GM13977 (cell line): ENCODE data around the gene TRIM28.

Source experiments
- DNase-seq: peaks from one replicate; pipeline ENCODE4 v3.0.0; 2012; ENCODE audit warnings: low spot score
- in situ Hi-C: fragments of 300-500 bp; cut with MboI; formaldehyde crosslinking; loops from one replicate; pipeline ENCODE4 v1.12.0; 2022; ENCODE audit warnings: low sequenced_read_pairs, low pct_unique_long_range_greater_than_20kb, mixed read lengths, inconsistent platforms; ENCODE audit not compliant: unreplicated experiment
- TF ChIP-seq, protein P1 (sequence below): IDR thresholded peaks from 2 replicates; pipeline ENCODE4 v1.5.1; 2012; ENCODE audit warnings: mild to moderate bottlenecking, control low read depth; ENCODE audit not compliant: insufficient read depth; ENCODE audit errors: extremely low read depth, missing control alignments

The TRIM28 gene

DNA sequence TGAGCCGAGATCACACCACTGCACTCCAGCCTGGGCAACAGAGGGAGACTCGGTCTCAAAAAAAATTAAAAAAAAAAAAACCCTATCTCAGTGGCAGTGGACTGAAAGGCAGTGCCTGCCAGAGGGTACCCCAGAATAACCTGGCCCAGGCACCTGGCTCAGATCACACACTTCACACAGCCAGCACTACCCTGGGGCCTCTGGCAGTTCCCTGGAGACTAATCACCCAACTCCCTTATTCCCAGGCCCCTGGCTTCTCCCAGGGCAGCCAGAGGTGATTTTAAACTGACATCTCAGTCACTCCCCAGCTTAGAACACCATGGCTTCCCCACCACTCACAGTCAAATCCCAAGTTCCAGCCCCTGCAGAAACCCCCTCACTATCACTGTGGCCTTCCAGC is 28.6 kb upstream of the TRIM28 start:
- TF ChIP-seq, protein P1, sequence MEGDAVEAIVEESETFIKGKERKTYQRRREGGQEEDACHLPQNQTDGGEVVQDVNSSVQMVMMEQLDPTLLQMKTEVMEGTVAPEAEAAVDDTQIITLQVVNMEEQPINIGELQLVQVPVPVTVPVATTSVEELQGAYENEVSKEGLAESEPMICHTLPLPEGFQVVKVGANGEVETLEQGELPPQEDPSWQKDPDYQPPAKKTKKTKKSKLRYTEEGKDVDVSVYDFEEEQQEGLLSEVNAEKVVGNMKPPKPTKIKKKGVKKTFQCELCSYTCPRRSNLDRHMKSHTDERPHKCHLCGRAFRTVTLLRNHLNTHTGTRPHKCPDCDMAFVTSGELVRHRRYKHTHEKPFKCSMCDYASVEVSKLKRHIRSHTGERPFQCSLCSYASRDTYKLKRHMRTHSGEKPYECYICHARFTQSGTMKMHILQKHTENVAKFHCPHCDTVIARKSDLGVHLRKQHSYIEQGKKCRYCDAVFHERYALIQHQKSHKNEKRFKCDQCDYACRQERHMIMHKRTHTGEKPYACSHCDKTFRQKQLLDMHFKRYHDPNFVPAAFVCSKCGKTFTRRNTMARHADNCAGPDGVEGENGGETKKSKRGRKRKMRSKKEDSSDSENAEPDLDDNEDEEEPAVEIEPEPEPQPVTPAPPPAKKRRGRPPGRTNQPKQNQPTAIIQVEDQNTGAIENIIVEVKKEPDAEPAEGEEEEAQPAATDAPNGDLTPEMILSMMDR: no peak

DNA sequence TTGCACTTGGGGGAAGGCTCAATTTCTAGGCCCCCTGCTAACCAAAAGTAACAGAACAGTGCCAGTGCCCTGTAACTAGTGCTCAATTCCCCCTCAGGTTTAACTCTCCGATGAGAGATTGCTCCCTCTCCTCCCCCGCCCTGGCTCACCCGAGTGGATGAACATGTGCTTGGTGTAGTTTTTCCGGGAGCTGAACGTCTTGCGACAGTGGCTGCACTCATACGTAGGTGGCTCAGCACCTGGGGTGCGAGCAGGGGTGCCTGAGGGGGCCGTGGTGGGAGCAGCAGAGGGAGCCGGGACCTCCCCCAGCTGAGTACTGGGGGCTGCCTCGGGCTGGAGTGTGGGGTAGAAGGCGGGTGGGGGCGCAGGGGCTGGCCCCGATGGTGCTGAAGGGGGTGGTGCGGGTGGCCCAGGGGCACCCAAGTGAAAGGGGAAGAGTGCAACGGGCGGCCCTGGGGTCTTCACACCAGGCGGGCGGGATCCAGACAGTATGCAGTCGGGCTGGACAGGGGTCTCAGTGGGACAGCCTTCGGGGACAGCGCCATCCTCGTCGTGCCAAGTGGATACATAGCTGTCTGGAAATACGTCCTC is 27.5 kb upstream of the TRIM28 start:
- TF ChIP-seq, protein P1: no peak
- DNase-seq: no peak
- in situ Hi-C loops: no loop called here

More for the DNA sequence above, 28.6 kb upstream of the TRIM28 start:
- in situ Hi-C loops: no loop called here
- DNase-seq: no peak

DNA sequence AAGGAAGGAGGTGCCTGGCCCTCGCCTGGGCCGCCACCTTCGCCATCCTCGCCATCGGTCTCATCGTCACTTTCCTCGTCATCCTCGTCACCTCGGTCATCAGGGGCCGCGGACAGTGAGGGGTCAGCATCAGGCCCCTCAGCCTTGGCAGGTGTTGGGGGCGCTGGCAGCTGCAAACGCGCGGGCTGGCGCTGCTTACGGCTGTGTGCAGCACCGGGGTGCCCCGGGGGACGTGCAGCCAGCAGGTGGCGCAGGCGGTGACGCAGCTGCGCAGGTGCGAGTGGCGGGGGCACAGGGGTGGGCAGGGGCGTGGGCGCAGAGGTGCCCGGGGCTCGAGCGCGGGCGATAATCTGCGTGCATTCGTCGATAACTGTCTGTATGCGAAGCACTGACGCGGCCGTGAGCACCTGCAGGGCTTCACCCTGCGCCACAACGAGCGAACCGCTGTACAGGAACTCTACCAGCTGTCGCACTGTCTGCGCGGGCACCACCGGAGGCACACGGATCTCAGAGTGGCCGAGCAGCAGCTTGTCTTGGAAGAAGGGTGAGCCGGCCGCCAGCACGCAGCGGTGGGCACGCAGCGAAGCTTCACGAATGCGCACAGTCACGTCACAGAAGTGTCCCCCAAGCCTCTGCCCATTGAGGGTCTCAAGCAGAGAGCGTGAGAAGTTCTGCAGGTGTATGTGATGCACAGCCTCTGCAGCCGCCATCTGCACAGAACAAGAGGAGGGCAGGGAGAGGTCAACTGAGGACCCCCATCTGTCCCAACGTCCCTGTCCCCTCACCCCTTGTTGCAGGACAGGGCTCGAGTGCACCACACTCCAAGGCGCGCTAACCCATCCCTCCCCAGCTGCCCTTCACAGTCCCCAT is 26.7 kb upstream of the TRIM28 start:
- no peak for DNase-seq
- in situ Hi-C loops: no loop called here
- TF ChIP-seq, protein P1: no peak

DNA sequence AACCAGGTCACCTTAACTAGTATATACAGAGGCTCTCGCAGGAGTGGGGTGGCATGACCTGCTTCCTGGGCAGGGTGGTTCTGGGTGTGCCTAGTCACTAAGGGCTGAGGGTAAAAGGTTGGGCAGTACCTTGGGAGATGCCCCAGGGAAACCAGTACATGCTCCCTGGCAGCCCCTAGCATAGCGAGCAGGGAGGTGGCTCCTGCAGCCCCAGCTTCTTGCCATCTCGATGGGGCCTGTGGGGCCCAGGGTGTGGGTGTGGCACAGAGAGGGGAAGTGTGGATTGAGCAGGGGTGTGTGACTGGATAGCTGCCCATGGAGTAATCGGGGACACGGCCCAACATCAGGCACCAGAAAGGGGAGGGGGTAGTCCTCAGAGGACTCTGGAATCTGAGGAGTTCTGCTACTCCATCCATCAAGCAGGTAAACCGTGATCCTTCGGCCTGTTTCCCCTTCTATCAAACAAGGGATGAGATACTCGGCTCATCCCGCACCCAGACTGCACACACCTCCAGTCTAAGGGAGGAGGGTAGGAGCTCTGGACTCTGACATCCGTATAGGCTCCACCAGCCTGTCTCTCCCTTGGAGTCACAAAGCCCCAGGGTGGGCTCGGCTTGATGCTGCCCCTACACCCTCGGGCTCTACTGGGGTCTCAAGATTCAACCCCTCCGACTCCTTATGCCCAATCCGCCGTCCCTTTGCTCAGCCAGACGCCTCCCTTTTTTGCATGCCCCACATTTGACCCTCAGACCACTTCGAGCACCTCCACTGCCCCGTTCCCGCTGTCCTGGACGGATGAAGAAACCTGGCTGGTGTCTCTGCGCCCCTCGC is 25.4 kb upstream of the TRIM28 start:
- in situ Hi-C loops: no loop called here
- DNase-seq: no peak
- TF ChIP-seq, protein P1: no peak

DNA sequence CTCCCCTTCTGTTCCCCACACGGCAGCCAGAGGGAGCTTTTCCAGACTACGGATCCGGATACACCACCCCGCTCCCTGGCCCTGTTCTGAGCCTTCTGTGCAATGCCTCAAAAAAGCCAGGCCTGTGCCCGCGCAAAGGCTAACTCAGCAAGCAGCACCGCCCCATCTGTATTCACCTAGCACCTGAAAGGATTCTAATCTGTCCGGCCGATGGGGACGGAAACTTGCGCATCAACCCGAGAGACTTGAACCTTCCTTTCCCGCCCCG is 24.8 kb upstream of the TRIM28 start:
- peak; percentile 67 for DNase-seq
- in situ Hi-C loops: no loop called here
- TF ChIP-seq, protein P1: peak; percentile 56

DNA sequence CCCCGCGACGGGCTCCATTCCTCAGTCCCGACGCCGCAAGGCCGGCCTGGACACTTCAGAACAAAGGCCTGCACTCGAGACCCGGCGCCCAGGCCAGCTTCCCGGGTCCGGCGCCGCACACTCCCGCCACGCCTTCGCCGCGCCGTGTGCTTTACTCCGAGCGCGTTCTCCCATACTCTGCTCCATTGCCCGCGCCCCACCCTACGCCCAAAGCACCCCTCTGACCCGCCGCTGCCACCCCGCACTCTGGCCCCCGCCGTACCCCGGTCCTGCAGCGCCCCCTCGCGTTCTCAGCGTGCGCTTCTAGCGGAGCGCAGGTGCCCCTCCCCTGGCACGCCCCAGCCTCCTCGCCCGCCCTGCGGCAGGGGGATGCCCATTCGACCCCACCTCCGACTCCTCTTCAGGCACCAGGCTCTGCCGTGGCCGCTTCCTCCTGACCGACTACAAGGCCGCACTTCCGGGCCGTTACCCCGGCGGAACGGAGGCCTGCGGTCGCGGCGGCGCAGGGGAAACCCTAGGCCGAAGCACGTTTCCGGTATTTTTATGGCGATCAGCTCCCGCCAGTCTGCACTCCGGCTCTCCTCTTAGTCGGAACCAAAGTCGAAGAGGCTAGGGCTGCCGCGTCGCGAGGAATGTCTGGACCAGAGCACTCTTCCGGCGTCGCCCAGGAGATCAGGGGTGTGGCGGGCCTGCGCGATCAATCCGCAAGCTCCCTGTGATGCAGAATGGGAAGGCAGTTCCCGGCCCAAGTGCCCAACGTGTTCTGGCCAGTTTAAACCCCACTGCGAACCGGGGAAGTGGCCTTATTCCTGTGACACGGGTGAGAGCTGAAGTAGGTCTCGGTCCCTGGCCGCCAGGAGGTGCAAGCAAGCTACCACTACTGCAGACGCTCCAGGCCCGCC is 24.3 kb upstream of the TRIM28 start, which contains the start of gene ZBTB45:
Gene ZBTB45, minus strand, starts transcription at position 456 of the 902 bp plus-strand sequence. CDS start 2,137 bp downstream, outside the sequence.
- in situ Hi-C loops: no loop called here
- TF ChIP-seq, protein P1: peak; percentile 88
- peak; percentile 91 for DNase-seq
